MM.1S (cell line): Measurements from ENCODE around the gene EXOC6.
A peak's percentile ranks its signal among the peaks of the same experiment; 100 is the strongest.

ENCODE experiments used
- DNase-seq: peaks from one replicate; pipeline ENCODE4 v3.0.0-alpha.2; 2015
- H2AFZ ChIP-seq: fragments of 300-600 bp; sonication (generic); 2 replicates; pipeline ENCODE4 v1.6.0; 2016; ENCODE audit warnings: antibody characterized with exemption, low read length
- H3F3A ChIP-seq: fragments of 300-600 bp; sonication (generic); 2 replicates; pipeline ENCODE4 v1.6.1; 2016; ENCODE audit warnings: mild to moderate bottlenecking, antibody characterized with exemption, low read length, moderate library complexity, mixed read lengths; ENCODE audit not compliant: insufficient read depth
- H3K27ac ChIP-seq: fragments of 300-600 bp; sonication (generic); 2 replicates; pipeline ENCODE4 v1.5.1; 2016; ENCODE audit warnings: mild to moderate bottlenecking, low read length
- H3K27me3 ChIP-seq: fragments of 300-600 bp; sonication (generic); replicated peaks from 2 replicates; pipeline ENCODE4 v1.6.0; 2016; ENCODE audit warnings: low read length; ENCODE audit not compliant: insufficient read depth
- H3K36me3 ChIP-seq: fragments of 300-600 bp; sonication (generic); replicated peaks from 2 replicates; pipeline ENCODE4 v1.6.1; 2016; ENCODE audit warnings: mild to moderate bottlenecking, low read length, mixed read lengths; ENCODE audit not compliant: insufficient read depth
- H3K4me1 ChIP-seq: fragments of 300-600 bp; sonication (generic); 2 replicates; pipeline ENCODE4 v1.6.1; 2016; ENCODE audit warnings: low read length, mixed read lengths
- H3K4me2 ChIP-seq: fragments of 300-600 bp; sonication (generic); 2 replicates; pipeline ENCODE4 v1.6.0; 2016; ENCODE audit warnings: low read depth, low read length
- H3K4me3 ChIP-seq: fragments of 300-600 bp; sonication (generic); 2 replicates; pipeline ENCODE4 v1.5.1; 2016; ENCODE audit warnings: low read length, mixed read lengths
- H3K79me2 ChIP-seq: fragments of 300-600 bp; sonication (generic); 2 replicates; pipeline ENCODE4 v1.6.1; 2016; ENCODE audit warnings: mixed run types, low read length, mixed read lengths
- H3K9ac ChIP-seq: fragments of 300-600 bp; sonication (generic); 2 replicates; pipeline ENCODE4 v1.6.1; 2016; ENCODE audit warnings: low read length, mixed read lengths
- H3K9me2 ChIP-seq: fragments of 300-600 bp; sonication (generic); replicated peaks from 2 replicates; pipeline ENCODE4 v1.6.1; 2016; ENCODE audit warnings: mild to moderate bottlenecking, low read length, mixed read lengths; ENCODE audit not compliant: insufficient read depth
- H3K9me3 ChIP-seq: fragments of 300-600 bp; sonication (generic); replicated peaks from 2 replicates; pipeline ENCODE4 v1.6.1; 2016; ENCODE audit warnings: mild to moderate bottlenecking, low read length, mixed read lengths; ENCODE audit not compliant: insufficient read depth
- H4K20me1 ChIP-seq: fragments of 300-600 bp; sonication (generic); 2 replicates; pipeline ENCODE4 v1.6.1; 2016; ENCODE audit warnings: mild to moderate bottlenecking, low read length, moderate library complexity, mixed read lengths; ENCODE audit not compliant: insufficient read depth
- EZH2 ChIP-seq: fragments of 300-600 bp; sonication (generic); optimal IDR thresholded peaks from 2 replicates; pipeline ENCODE3; 2017; ENCODE audit warnings: low read depth, mild to moderate bottlenecking, antibody characterized with exemption, low read length, mixed read lengths
- EZH2phosphoT487 ChIP-seq: fragments of 300-600 bp; sonication (generic); IDR thresholded peaks from 2 replicates; pipeline ENCODE4 v1.6.1; 2018; ENCODE audit warnings: antibody characterized with exemption, low read length
- TF ChIP-seq, protein P1 (sequence below): fragments of 300-600 bp; sonication (generic); IDR thresholded peaks from 2 replicates; pipeline ENCODE4 v1.5.1; 2016; ENCODE audit warnings: antibody characterized with exemption, low read length, mixed read lengths

The EXOC6 gene

DNA sequence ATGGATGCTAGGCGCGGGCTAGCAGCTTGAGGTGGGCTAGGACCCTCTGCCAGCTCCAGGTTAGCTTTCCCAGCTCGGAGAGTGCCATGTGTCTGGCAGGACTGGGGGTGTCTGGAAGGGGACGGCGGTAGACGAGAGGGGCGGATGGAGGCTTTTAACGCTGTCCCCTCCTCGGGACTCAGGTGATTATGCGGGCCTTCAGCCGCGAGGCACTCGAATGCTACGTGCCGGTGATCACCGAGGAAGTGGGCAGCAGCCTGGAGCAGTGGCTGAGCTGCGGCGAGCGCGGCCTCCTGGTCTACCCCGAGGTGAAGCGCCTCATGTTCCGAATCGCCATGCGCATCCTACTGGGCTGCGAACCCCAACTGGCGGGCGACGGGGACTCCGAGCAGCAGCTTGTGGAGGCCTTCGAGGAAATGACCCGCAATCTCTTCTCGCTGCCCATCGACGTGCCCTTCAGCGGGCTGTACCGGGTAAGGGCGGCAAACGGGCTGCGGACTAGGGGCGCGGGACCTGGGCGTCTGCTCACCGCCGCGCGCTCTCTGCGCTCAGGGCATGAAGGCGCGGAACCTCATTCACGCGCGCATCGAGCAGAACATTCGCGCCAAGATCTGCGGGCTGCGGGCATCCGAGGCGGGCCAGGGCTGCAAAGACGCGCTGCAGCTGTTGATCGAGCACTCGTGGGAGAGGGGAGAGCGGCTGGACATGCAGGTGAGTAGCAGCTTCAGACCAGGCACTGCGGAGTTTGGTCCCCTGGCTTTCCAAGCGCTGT, 226.5 kb downstream of the EXOC6 start:
- Histone ChIP-seq H3K4me2 (peak overlapping the region; percentile 90), H3K4me3 (peak overlapping the region; percentile 97), H3K36me3 (no peaks in the 10 kb centered on the region), H3K9ac (peak overlapping the region; percentile 61), H3K79me2 (peaks cover 26% of the 10 kb centered on the region), H3K27me3 (no peaks in the 10 kb centered on the region), H3K9me3 (no peaks in the 10 kb centered on the region), H4K20me1 (no peaks in the 10 kb centered on the region), H3K9me2 (no peaks in the 10 kb centered on the region), H3K27ac (peak overlapping the region; percentile 51; the same call in 1 of the 2 replicates), H3F3A (peaks cover 57% of the 10 kb centered on the region), H3K4me1 (peaks cover 37% of the 10 kb centered on the region), H2AFZ (peak overlapping the region; percentile 87)
- DNase-seq, result peak; percentile 29
- TF ChIP-seq EZH2, result no peak
- TF ChIP-seq, protein P1, sequence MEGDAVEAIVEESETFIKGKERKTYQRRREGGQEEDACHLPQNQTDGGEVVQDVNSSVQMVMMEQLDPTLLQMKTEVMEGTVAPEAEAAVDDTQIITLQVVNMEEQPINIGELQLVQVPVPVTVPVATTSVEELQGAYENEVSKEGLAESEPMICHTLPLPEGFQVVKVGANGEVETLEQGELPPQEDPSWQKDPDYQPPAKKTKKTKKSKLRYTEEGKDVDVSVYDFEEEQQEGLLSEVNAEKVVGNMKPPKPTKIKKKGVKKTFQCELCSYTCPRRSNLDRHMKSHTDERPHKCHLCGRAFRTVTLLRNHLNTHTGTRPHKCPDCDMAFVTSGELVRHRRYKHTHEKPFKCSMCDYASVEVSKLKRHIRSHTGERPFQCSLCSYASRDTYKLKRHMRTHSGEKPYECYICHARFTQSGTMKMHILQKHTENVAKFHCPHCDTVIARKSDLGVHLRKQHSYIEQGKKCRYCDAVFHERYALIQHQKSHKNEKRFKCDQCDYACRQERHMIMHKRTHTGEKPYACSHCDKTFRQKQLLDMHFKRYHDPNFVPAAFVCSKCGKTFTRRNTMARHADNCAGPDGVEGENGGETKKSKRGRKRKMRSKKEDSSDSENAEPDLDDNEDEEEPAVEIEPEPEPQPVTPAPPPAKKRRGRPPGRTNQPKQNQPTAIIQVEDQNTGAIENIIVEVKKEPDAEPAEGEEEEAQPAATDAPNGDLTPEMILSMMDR, result no peak
- no peak for TF ChIP-seq EZH2phosphoT487

DNA sequence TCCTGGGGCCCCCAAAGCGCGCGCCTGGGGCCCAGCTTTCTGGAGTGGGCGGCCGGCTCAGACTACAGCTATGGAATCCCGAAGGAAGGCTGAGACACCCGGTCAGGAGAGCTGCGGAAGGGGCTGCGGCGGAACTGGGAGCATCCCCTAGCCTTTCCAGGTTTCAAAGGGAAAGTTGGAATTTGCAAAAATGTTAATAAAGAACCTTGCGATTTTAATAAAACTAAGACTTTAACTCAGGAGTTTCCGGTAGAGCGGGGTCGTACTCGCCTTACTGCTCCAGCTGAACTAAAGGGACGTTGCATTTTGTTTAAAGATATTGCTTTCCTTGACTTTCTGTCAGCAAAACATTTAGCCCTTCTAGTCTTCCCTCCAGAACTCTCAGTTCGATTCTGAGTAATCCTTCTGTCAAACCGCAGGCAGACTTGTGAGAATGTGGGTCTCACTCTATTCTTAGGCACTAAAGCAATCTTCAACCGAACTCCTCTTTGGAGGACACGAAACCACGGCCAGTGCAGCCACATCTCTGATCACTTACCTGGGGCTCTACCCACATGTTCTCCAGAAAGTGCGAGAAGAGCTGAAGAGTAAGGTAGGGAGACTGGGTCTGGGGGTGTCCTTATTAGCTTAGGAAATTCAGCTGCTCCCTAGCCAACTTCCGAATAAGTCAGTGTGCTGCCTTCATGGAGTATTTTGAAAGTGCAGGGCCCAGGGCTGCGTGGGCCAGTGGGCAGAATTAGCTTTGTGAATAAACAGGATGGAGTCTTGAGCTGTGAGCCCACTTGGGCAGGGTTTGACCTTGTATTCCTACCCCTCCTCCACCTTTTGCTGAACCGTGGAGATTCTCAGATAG, 227.3 kb downstream of the EXOC6 start:
- H3K9ac ChIP-seq, result peak overlapping the region; percentile 61
- H2AFZ ChIP-seq, result peak overlapping the region; percentile 87; the same call in 1 of the 2 replicates
- no peaks in the 10 kb centered on the region for H3K9me3 ChIP-seq
- H3K4me2 ChIP-seq, result peak overlapping the region; percentile 90
- peaks cover under 1% of the 10 kb centered on the region; the same call in 1 of the 2 replicates for H3K27me3 ChIP-seq
- peaks cover 41% of the 10 kb centered on the region for H3K4me1 ChIP-seq
- peaks cover 57% of the 10 kb centered on the region for H3F3A ChIP-seq
- TF ChIP-seq EZH2 (no peak), EZH2phosphoT487 (no peak)
- TF ChIP-seq, protein P1, result no peak
- no peaks in the 10 kb centered on the region for H3K9me2 ChIP-seq
- no peaks in the 10 kb centered on the region for H4K20me1 ChIP-seq
- no peaks in the 10 kb centered on the region for H3K36me3 ChIP-seq
- peaks cover 26% of the 10 kb centered on the region for H3K79me2 ChIP-seq
- peak overlapping the region; percentile 51; the same call in 1 of the 2 replicates for H3K27ac ChIP-seq
- peak overlapping the region; percentile 97 for H3K4me3 ChIP-seq
- peak; percentile 88 for DNase-seq

- Histone ChIP-seq H2AFZ (no peak overlapping the region), H3K9me2 (no peaks in the 10 kb centered on the region), H3K27me3 (peaks cover 11% of the 10 kb centered on the region; the same call in 1 of the 2 replicates), H3K27ac (no peak overlapping the region), H3K4me1 (peaks cover 38% of the 10 kb centered on the region), H3K4me3 (peak overlapping the region; percentile 97), H3K4me2 (peak overlapping the region; percentile 90), H4K20me1 (no peaks in the 10 kb centered on the region), H3K79me2 (peaks cover 26% of the 10 kb centered on the region), H3F3A (peaks cover 46% of the 10 kb centered on the region), H3K36me3 (no peaks in the 10 kb centered on the region), H3K9ac (no peak overlapping the region), H3K9me3 (no peaks in the 10 kb centered on the region)
- no peak for TF ChIP-seq EZH2
- no peak for TF ChIP-seq EZH2phosphoT487
- TF ChIP-seq, protein P1, result no peak
- no peak for DNase-seq
Observed at GRCh38 chr10:93076871-93077270, 228.6 kb downstream of the EXOC6 start.
